HG03342 (cell line): ENCODE data around the gene KCNJ5.

Source experiments
- ATAC-seq: cut with Tn5 transposase; IDR thresholded peaks from one replicate; pipeline ENCODE4 v1.9.1; 2021; ENCODE audit warnings: mild to moderate bottlenecking, moderate library complexity; ENCODE audit not compliant: unreplicated experiment

The KCNJ5 gene

GRCh38 chr11:128890543-128891368 lies at the start of gene KCNJ5:
Gene KCNJ5, plus strand, starts transcription at chr11:128891356. Its CDS starts 19,918 bp downstream, at chr11:128911274.
- no peak for ATAC-seq

GRCh38 chr11:128841461-128842072 lies 49.6 kb upstream of the KCNJ5 start:
- peak; percentile 58 for ATAC-seq

GRCh38 chr11:128843198-128843785 lies 47.9 kb upstream of the KCNJ5 start:
- no peak for ATAC-seq

- ATAC-seq, result no peak
These were observed 45.8 kb upstream of the KCNJ5 start for GRCh38 chr11:128845334-128845780.

- no peak for ATAC-seq
These were observed 44.2 kb upstream of the KCNJ5 start for GRCh38 chr11:128846985-128847384.

GRCh38 chr11:128848815-128849455 lies 42.2 kb upstream of the KCNJ5 start:
- ATAC-seq, result peak; percentile 88

GRCh38 chr11:128852327-128853023 lies 38.7 kb upstream of the KCNJ5 start:
- no peak for ATAC-seq

GRCh38 chr11:128853559-128853958 lies 37.6 kb upstream of the KCNJ5 start:
- no peak for ATAC-seq

- no peak for ATAC-seq
These were observed 36.3 kb upstream of the KCNJ5 start for GRCh38 chr11:128854841-128855240.

- ATAC-seq, result no peak
These were observed 34.9 kb upstream of the KCNJ5 start for GRCh38 chr11:128856241-128856640.

GRCh38 chr11:128857341-128857740 lies 33.8 kb upstream of the KCNJ5 start:
- no peak for ATAC-seq

- ATAC-seq, result peak; percentile 94
These were observed 31.4 kb upstream of the KCNJ5 start for GRCh38 chr11:128859563-128860441.

GRCh38 chr11:128860571-128861361 lies 30.4 kb upstream of the KCNJ5 start:
- ATAC-seq, result no peak

GRCh38 chr11:128862406-128862805 lies 28.8 kb upstream of the KCNJ5 start:
- no peak for ATAC-seq

GRCh38 chr11:128862908-128863660 lies 28.1 kb upstream of the KCNJ5 start:
- ATAC-seq, result no peak

- no peak for ATAC-seq
These were observed 25.7 kb upstream of the KCNJ5 start for GRCh38 chr11:128865490-128865889.

- no peak for ATAC-seq
These were observed 23.9 kb upstream of the KCNJ5 start, which contains the start of gene KCNJ1 for GRCh38 chr11:128867277-128867676. Gene KCNJ1, minus strand, starts transcription at chr11:128867296. Its CDS starts 27,053 bp downstream, at chr11:128840243.
